HepG2 (cell line): ENCODE measurements around the gene TET2. TPM values are rescaled to one million over a fixed set of nuclear protein-coding genes. Genes with fewer than 3 reads are reported as not detected.

Experiments
- ATAC-seq: fragments of 200-7000 bp; cut with Tn5 transposase; 3 replicates; pipeline ENCODE4 v1.9.1; 2020; ENCODE audit warnings: mild to moderate bottlenecking, moderate library complexity
- BruUV-seq: library from RNA; stranded (reverse); fragments of 400-500 nt; replicated peaks from 2 replicates; lab custom pipeline; 2021; lab: Mats Ljungman, UMichigan
- CTCF ChIA-PET: fragments of 300-600 bp; formaldehyde crosslinking; extraction: SDS; loops from one replicate; lab custom pipeline; 2021; ENCODE audit warnings: low total read pairs, inconsistent platforms, low intra/inter-chr PET ratio; lab: Yijun Ruan, JAX
- POLR2A ChIA-PET: fragments of 350-600 bp; sonication (Branson Sonifier 250); formaldehyde crosslinking; loops from one replicate; lab custom pipeline; 2020; ENCODE audit warnings: antibody characterized with exemption, inconsistent platforms; lab: Yijun Ruan, JAX
- DNase-seq: peaks from one replicate; pipeline ENCODE4 v3.0.0-alpha.2; 2015; ENCODE audit warnings: low spot score
- FAIRE-seq: peaks from 3 replicates; lab custom pipeline; 2011; peaks lifted over from hg19 to GRCh38; lab: Jason Lieb, UNC
- H2AFZ ChIP-seq: one replicate; pipeline ENCODE4 v1.6.1; 2011; ENCODE audit warnings: low read length, inconsistent platforms
- H3K27ac ChIP-seq: fragments of 300-600 bp; 3 replicates; pipeline ENCODE4 v1.8.0; 2011; ENCODE audit warnings: mixed run types, mild to moderate bottlenecking, mixed read lengths, low read length, inconsistent platforms; ENCODE audit not compliant: insufficient read depth; ENCODE audit errors: extremely low read length
- H3K27me3 ChIP-seq, 2 experiments: fragments of 200-600 bp in 1 of 2; 2 replicates in 1 of 2; 3 replicates in 1 of 2; pipeline versions ENCODE4 v1.6.0 to v1.8.0; 2011; ENCODE audit warnings: low read length in 2 of 2, mild to moderate bottlenecking in 2 of 2, moderate library complexity in 2 of 2, inconsistent platforms in 1 of 2; ENCODE audit not compliant: insufficient read depth in 2 of 2, control insufficient read depth in 1 of 2
- H3K36me3 ChIP-seq, 2 experiments: fragments of 200-600 bp in 1 of 2; replicated peaks in 1 of 2; 2 replicates in 1 of 2; 3 replicates in 1 of 2; pipeline versions ENCODE4 v1.5.1 to v1.8.0; 2011; ENCODE audit warnings: low read length in 2 of 2, inconsistent platforms in 1 of 2; ENCODE audit not compliant: insufficient read depth in 2 of 2, control insufficient read depth in 1 of 2
- H3K4me1 ChIP-seq: 2 replicates; pipeline ENCODE4 v1.5.1; 2012; ENCODE audit warnings: low read length, inconsistent platforms; ENCODE audit not compliant: insufficient read depth
- H3K4me2 ChIP-seq: 2 replicates; pipeline ENCODE4 v1.6.0; 2011; ENCODE audit warnings: low read depth, low read length, inconsistent platforms
- H3K4me3 ChIP-seq, 3 experiments: fragments of 200-600 bp in 1 of 3; sonication (generic), shearing (Covaris generic) in 1 of 3; replicated peaks in 1 of 3; 2 replicates each; pipeline ENCODE4 v1.5.1; 2011 to 2016; ENCODE audit warnings: low read length in 3 of 3, inconsistent platforms in 2 of 3, low read depth in 2 of 3, mild to moderate bottlenecking in 2 of 3, control low read depth in 1 of 3, mixed read lengths in 1 of 3; ENCODE audit not compliant: insufficient read depth in 1 of 3
- H3K79me2 ChIP-seq: one replicate; pipeline ENCODE4 v1.6.1; 2011; ENCODE audit warnings: low read length, inconsistent platforms; ENCODE audit not compliant: insufficient read depth
- H3K9ac ChIP-seq: 2 replicates; pipeline ENCODE4 v1.6.0; 2011; ENCODE audit warnings: mild to moderate bottlenecking, low read depth, low read length, inconsistent platforms; ENCODE audit not compliant: insufficient read depth
- H3K9me3 ChIP-seq: 2 replicates; pipeline ENCODE4 v1.5.1; 2012; ENCODE audit warnings: mild to moderate bottlenecking, low read length
- H4K20me1 ChIP-seq: 2 replicates; pipeline ENCODE4 v1.6.0; 2011; ENCODE audit warnings: inconsistent platforms, mild to moderate bottlenecking, low read length, moderate library complexity; ENCODE audit not compliant: insufficient read depth
- GMEB1 ChIP-seq: sonication (generic); formaldehyde crosslinking; IDR thresholded peaks from 2 replicates; pipeline ENCODE4 v1.5.1; 2020; ENCODE audit warnings: missing genetic modification reagents, mild to moderate bottlenecking, borderline replicate concordance
- GRHL1 ChIP-seq: sonication (generic); formaldehyde crosslinking; conservative IDR thresholded peaks from 2 replicates; pipeline ENCODE4 v1.8.0; 2022; ENCODE audit warnings: missing genetic modification reagents
- HINFP ChIP-seq: sonication (generic); formaldehyde crosslinking; IDR thresholded peaks from 2 replicates; pipeline ENCODE4 v1.4.0; 2020; ENCODE audit warnings: low read depth, mild to moderate bottlenecking, missing genetic modification reagents
- HOXA3 ChIP-seq: sonication (generic); formaldehyde crosslinking; IDR thresholded peaks from 2 replicates; pipeline ENCODE4 v1.5.0; 2020; ENCODE audit warnings: missing genetic modification reagents
- MXD4 ChIP-seq: IDR thresholded peaks from 2 replicates; pipeline ENCODE4 v1.6.1; 2016; ENCODE audit warnings: mild to moderate bottlenecking, missing biosample characterization, missing genetic modification reagents
- RELA ChIP-seq: sonication (generic); formaldehyde crosslinking; IDR thresholded peaks from 2 replicates; pipeline ENCODE4 v1.4.0; 2020; ENCODE audit warnings: missing genetic modification reagents
- THAP7 ChIP-seq: sonication (generic); formaldehyde crosslinking; IDR thresholded peaks from 2 replicates; pipeline ENCODE4 v1.8.1; 2023; ENCODE audit warnings: mild to moderate bottlenecking, missing genetic modification reagents
- ZNF589 ChIP-seq: sonication (generic); formaldehyde crosslinking; conservative IDR thresholded peaks from 2 replicates; pipeline ENCODE4 v1.8.0; 2022; ENCODE audit warnings: mild to moderate bottlenecking, moderate library complexity, missing genetic modification reagents
- ZNF782 ChIP-seq: sonication (generic); formaldehyde crosslinking; IDR thresholded peaks from 2 replicates; pipeline ENCODE4 v1.4.0; 2020; ENCODE audit warnings: missing genetic modification reagents, mild to moderate bottlenecking, borderline replicate concordance
- ZUFSP ChIP-seq: sonication (generic); formaldehyde crosslinking; IDR thresholded peaks from 2 replicates; pipeline ENCODE4 v1.9.0; 2021; ENCODE audit warnings: missing genetic modification reagents, mild to moderate bottlenecking, borderline replicate concordance
- WGBS: methylation state at CpG from one replicate; pipeline ENCODE4 v1.1.6; 2017; ENCODE audit warnings: low lambda C conversion rate; 5-methylcytosine and 5-hydroxymethylcytosine counted together
- in situ Hi-C: cut with HindIII; loops from 2 replicates; pipeline ENCODE4 v1.10.0; 2017; ENCODE audit warnings: low pct_unique_long_range_greater_than_20kb; ENCODE audit not compliant: extremely low pct_ligation_motif_present
- intact Hi-C: fragments of 100-400 bp; cut with micrococcal nuclease; formaldehyde crosslinking; loops from one replicate; pipeline ENCODE4 v1.10.0; 2022; ENCODE audit not compliant: unreplicated experiment
- polyA plus RNA-seq, 8 experiments: library from polyadenylated mRNA; depleted of rRNA in 3 of 8; stranded (reverse) in 7 of 8; unstranded in 1 of 8; fragments of >200 nt; fragmentation: Illumina TruSeq in 4 of 8; extraction: Trizol in 4 of 8; gene quantifications; 2 replicates each; pipeline versions ENCODE4 v1.2.1 to v1.2.3, GENCODE V29; 2011 to 2016; ENCODE audit warnings: low read depth in 4 of 8, missing spikeins in 1 of 8, mixed read lengths in 1 of 8; ENCODE audit not compliant: insufficient read depth in 1 of 8
- total RNA-seq, 5 experiments: library from RNA; depleted of rRNA; stranded (reverse); fragments of >200 nt; fragmentation: Illumina TruSeq; extraction: Trizol; gene quantifications; 2 replicates each; pipeline ENCODE4 v1.2.3, GENCODE V29; 2016; ENCODE audit warnings: low read depth in 1 of 5

Gene TET2
- total and polyA plus RNA-seq, 2 of the 13 experiments (the other 11 are each of a cell fraction or from before 2014, with no cell fraction given) = 4.7 to 4.8 TPM

GRCh38 chr4:105207386-105207785 is 60.7 kb downstream of the TET2 start:
- Histone ChIP-seq H3K4me1 (no peaks in the 10 kb centered on the region), H3K79me2 (no peaks in the 10 kb centered on the region), H3K4me3 (no peak overlapping the region), H4K20me1 (no peaks in the 10 kb centered on the region), H3K27me3 (no peaks in the 10 kb centered on the region), H3K36me3 (no peaks in the 10 kb centered on the region; a peak in 1 of 5 replicates), H3K27ac (no peak overlapping the region)
- in situ Hi-C loops (no loop called here), intact Hi-C loops (no loop called here)
- CTCF ChIA-PET = no interaction called here
- DNase-seq = no peak
- BruUV-seq = no TSS peak
- 99% methylated on average over 2 of the region's 2 CpGs for WGBS
- TF ChIP-seq ZUFSP (CRISPR knock-in tag) (no peak), MXD4 (no peak), ZNF782 (CRISPR knock-in tag) (no peak), ZNF589 (CRISPR knock-in tag) (no peak), RELA (CRISPR knock-in tag) (no peak), HINFP (CRISPR knock-in tag) (no peak), GRHL1 (no peak), GMEB1 (CRISPR knock-in tag) (no peak), HOXA3 (CRISPR knock-in tag) (no peak), THAP7 (no peak)
- TF ChIP-seq, all 625 proteins: peak for 0
- no peaks in the 10 kb centered on the region for H3K9me3 ChIP-seq
- POLR2A ChIA-PET = no interaction called here
- FAIRE-seq = no peak
- ATAC-seq = no peak
- no peak overlapping the region for H3K4me2 ChIP-seq
- no peak overlapping the region for H2AFZ ChIP-seq
- no peak overlapping the region for H3K9ac ChIP-seq
